Caco-2 (cell line): ENCODE measurements around the gene DDX49. TPM values are rescaled to one million over a fixed set of nuclear protein-coding genes. Genes with fewer than 3 reads are reported as not detected.

Experiments used
- BruUV-seq: library from RNA; stranded (reverse); fragments of 400-500 nt; replicated peaks from 2 replicates; lab custom pipeline; 2021; lab: Mats Ljungman, UMichigan
- CTCF ChIA-PET: fragments of 300-600 bp; sonication (Branson Sonifier 250); formaldehyde crosslinking; loops from one replicate; lab custom pipeline; 2022; ENCODE audit warnings: antibody characterized with exemption; lab: Charles Lee
- POLR2A ChIA-PET: fragments of 300-600 bp; sonication (Branson Sonifier 250); formaldehyde crosslinking; loops from one replicate; lab custom pipeline; 2022; ENCODE audit warnings: antibody characterized with exemption; lab: Charles Lee
- DNase-seq, 2 experiments: peaks; one replicate each; pipeline versions ENCODE4 v3.0.0 to v3.0.0-alpha.2; 2020 to 2022
- H3K27me3 ChIP-seq: replicated peaks from 2 replicates; pipeline ENCODE4 v1.6.0; 2011; ENCODE audit warnings: low read length; ENCODE audit not compliant: control insufficient read depth, insufficient read depth
- H3K36me3 ChIP-seq: 2 replicates; pipeline ENCODE4 v1.5.1; 2011; ENCODE audit warnings: low read length; ENCODE audit not compliant: control insufficient read depth, insufficient read depth
- H3K4me1 ChIP-seq: fragments of 250-450 bp; sonication (Bioruptor Pico); 2 replicates; pipeline ENCODE4 v1.5.1; 2020; ENCODE audit warnings: mild to moderate bottlenecking
- H3K4me3 ChIP-seq: 2 replicates; pipeline ENCODE4 v1.5.1; 2011; ENCODE audit warnings: low read depth, mild to moderate bottlenecking, control low read depth, low read length
- H3K9me3 ChIP-seq: fragments of 250-450 bp; sonication (Bioruptor Pico); 2 replicates; pipeline ENCODE4 v1.5.1; 2020; ENCODE audit warnings: mild to moderate bottlenecking, moderate library complexity
- H3K27ac Mint-ChIP-seq: one replicate; pipeline ENCODE4 v1.8.0; 2022; ENCODE audit warnings: mixed read lengths; ENCODE audit not compliant: unreplicated experiment
- H3K27me3 Mint-ChIP-seq: one replicate; pipeline ENCODE4 v1.8.0; 2022; ENCODE audit warnings: mixed read lengths; ENCODE audit not compliant: insufficient read depth, unreplicated experiment
- H3K36me3 Mint-ChIP-seq: one replicate; pipeline ENCODE4 v1.8.0; 2022; ENCODE audit warnings: mild to moderate bottlenecking, mixed read lengths; ENCODE audit not compliant: insufficient read depth, unreplicated experiment
- H3K4me1 Mint-ChIP-seq: one replicate; pipeline ENCODE4 v1.8.0; 2022; ENCODE audit warnings: low read depth, mixed read lengths; ENCODE audit not compliant: unreplicated experiment
- H3K4me3 Mint-ChIP-seq: one replicate; pipeline ENCODE4 v1.8.0; 2022; ENCODE audit warnings: mild to moderate bottlenecking, moderate library complexity, mixed read lengths; ENCODE audit not compliant: unreplicated experiment
- H3K9me3 Mint-ChIP-seq: one replicate; pipeline ENCODE4 v1.8.0; 2022; ENCODE audit warnings: mixed read lengths; ENCODE audit not compliant: unreplicated experiment
- intact Hi-C: fragments of 100-400 bp; cut with micrococcal nuclease; formaldehyde crosslinking; loops from one replicate; pipeline ENCODE4 v1.10.0; 2022; ENCODE audit not compliant: unreplicated experiment
- total RNA-seq: library from RNA; stranded (reverse); gene quantifications from 2 replicates; pipeline ENCODE4 v1.2.3, GENCODE V29; 2022
- TF ChIP-seq, protein P1 (sequence below), 2 experiments: fragments of 200-600 bp in 1 of 2; IDR thresholded peaks; 1 replicate in 1 of 2; 2 replicates in 1 of 2; pipeline versions ENCODE4 v1.5.1 to v1.8.0; 2011 to 2022; ENCODE audit warnings: antibody characterized with exemption in 1 of 2, control low read depth in 1 of 2, inconsistent platforms in 1 of 2, low read depth in 1 of 2, low read length in 1 of 2, mild to moderate bottlenecking in 1 of 2, moderate library complexity in 1 of 2; ENCODE audit not compliant: insufficient read depth in 1 of 2, severe bottlenecking in 1 of 2, unreplicated experiment in 1 of 2

DDX49 gene
- total RNA-seq, 1 experiment from 2014 or later: 48.7 TPM

GRCh38 chr19:18894254-18895037, 25.1 kb upstream of the DDX49 start:
- H3K9me3 Mint-ChIP-seq: no peaks in the 10 kb centered on the region
- CTCF ChIA-PET: interaction anchor here (0.6 to 2.3 kb wide), 4 partner anchors 23 to 92 kb away, joined by 3 to 13 read pairs (median 3); partner anchors contain the start of genes COPE and DDX49

GRCh38 chr19:18895038-18895823, 24.3 kb upstream of the DDX49 start:
- TF ChIP-seq, protein P1, sequence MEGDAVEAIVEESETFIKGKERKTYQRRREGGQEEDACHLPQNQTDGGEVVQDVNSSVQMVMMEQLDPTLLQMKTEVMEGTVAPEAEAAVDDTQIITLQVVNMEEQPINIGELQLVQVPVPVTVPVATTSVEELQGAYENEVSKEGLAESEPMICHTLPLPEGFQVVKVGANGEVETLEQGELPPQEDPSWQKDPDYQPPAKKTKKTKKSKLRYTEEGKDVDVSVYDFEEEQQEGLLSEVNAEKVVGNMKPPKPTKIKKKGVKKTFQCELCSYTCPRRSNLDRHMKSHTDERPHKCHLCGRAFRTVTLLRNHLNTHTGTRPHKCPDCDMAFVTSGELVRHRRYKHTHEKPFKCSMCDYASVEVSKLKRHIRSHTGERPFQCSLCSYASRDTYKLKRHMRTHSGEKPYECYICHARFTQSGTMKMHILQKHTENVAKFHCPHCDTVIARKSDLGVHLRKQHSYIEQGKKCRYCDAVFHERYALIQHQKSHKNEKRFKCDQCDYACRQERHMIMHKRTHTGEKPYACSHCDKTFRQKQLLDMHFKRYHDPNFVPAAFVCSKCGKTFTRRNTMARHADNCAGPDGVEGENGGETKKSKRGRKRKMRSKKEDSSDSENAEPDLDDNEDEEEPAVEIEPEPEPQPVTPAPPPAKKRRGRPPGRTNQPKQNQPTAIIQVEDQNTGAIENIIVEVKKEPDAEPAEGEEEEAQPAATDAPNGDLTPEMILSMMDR (IDR thresholded peaks at IDR 0.05; ENCODE audit: insufficient read depth in 1 of 2, low read depth in 1 of 2, low read length in 1 of 2, severe bottlenecking in 1 of 2, unreplicated experiment in 1 of 2): peak; percentile 61 to 74
- ChIA-PET POLR2A (interaction anchor here (0.9 to 1.9 kb wide), 2 partner anchors 24 kb away, joined by 7 read pairs; partner anchors contain the start of genes COPE and DDX49), CTCF (interaction anchor here (0.6 to 2.3 kb wide), 4 partner anchors 23 to 92 kb away, joined by 3 to 13 read pairs (median 3); partner anchors contain the start of genes COPE and DDX49)
- intact Hi-C loops: loop anchor here (1.0 to 2.0 kb wide), 2 partner anchors 24 to 91 kb away; partner anchors contain the start of genes COPE and DDX49
- Mint-ChIP-seq H3K36me3 (peaks cover 12% of the 10 kb centered on the region), H3K27me3 (no peaks in the 10 kb centered on the region), H3K9me3 (no peaks in the 10 kb centered on the region), H3K4me1 (no peaks in the 10 kb centered on the region), H3K27ac (no peak overlapping the region), H3K4me3 (peak overlapping the region; percentile 74)
- no peaks in the 10 kb centered on the region for H3K9me3 ChIP-seq
- no TSS peak for BruUV-seq
- no peaks in the 10 kb centered on the region for H3K36me3 ChIP-seq
- peaks cover 17% of the 10 kb centered on the region for H3K4me1 ChIP-seq
- no peaks in the 10 kb centered on the region for H3K27me3 ChIP-seq
- H3K4me3 ChIP-seq: peak overlapping the region; percentile 70
- DNase-seq: peak; percentile 84 to 86

More at GRCh38 chr19:18894254-18895037, 25.1 kb upstream of the DDX49 start:
- H3K36me3 ChIP-seq: no peaks in the 10 kb centered on the region
- POLR2A ChIA-PET: interaction anchor here (0.6 to 0.9 kb wide), 2 partner anchors 25 to 90 kb away, joined by 7 read pairs; partner anchors contain the start of genes COPE and DDX49
- H3K9me3 ChIP-seq: no peaks in the 10 kb centered on the region
- Mint-ChIP-seq H3K27me3 (no peaks in the 10 kb centered on the region), H3K4me3 (peak overlapping the region; percentile 74), H3K4me1 (no peaks in the 10 kb centered on the region), H3K36me3 (peaks cover 12% of the 10 kb centered on the region), H3K27ac (no peak overlapping the region)
- BruUV-seq: no TSS peak
- H3K27me3 ChIP-seq: no peaks in the 10 kb centered on the region
- peaks cover 17% of the 10 kb centered on the region for H3K4me1 ChIP-seq
- DNase-seq: no peak
- intact Hi-C loops: loop anchor here (1.0 to 2.0 kb wide), 2 partner anchors 24 to 92 kb away; partner anchors contain the start of genes COPE and DDX49
- H3K4me3 ChIP-seq: peak overlapping the region; percentile 70
- TF ChIP-seq, protein P1 (IDR thresholded peaks at IDR 0.05; ENCODE audit: insufficient read depth in 1 of 2, low read depth in 1 of 2, low read length in 1 of 2, severe bottlenecking in 1 of 2, unreplicated experiment in 1 of 2): no peak
